PFSK-1 (cell line): ENCODE results near the gene ARSK.

Experiments
- POLR2AphosphoS5 ChIP-seq: IDR thresholded peaks from 2 replicates; pipeline ENCODE4 v1.6.1; 2012; ENCODE audit warnings: low read depth, mild to moderate bottlenecking, control low read depth, low read length, moderate library complexity
- TAF1 ChIP-seq: IDR thresholded peaks from 2 replicates; pipeline ENCODE4 v1.6.1; 2012; ENCODE audit warnings: low read length, control low read depth, borderline replicate concordance; ENCODE audit not compliant: insufficient read depth

GRCh38 chr5:95643152-95643551 is 88.3 kb downstream of the ARSK start:
- TF ChIP-seq POLR2AphosphoS5 (no peak), TAF1 (no peak)
